NCI-H345 treated with DMSO at 0.1 percent for 48 hours (cell line): ENCODE results near the gene FAM174C.
"Not testable (repeated sequence)": the region's sequence is repeated elsewhere in the genome, so short reads cannot be mapped to it uniquely, and the experiment has no call there.

Experiments used
- DNase-seq: peaks from one replicate; lab custom pipeline; 2025; ENCODE audit not compliant: unreplicated experiment; lab: John Stamatoyannopoulos, UW

FAM174C gene

GRCh38 chr19:1296575-1297271, 21.4 kb downstream of the FAM174C start:
- no peak for DNase-seq

- no peak for DNase-seq
These were observed 22.9 kb downstream of the FAM174C start for GRCh38 chr19:1298235-1298634.

- no peak for DNase-seq
These were observed 24.5 kb downstream of the FAM174C start for GRCh38 chr19:1299801-1300200.

- DNase-seq, result no peak
These were observed 25.6 kb downstream of the FAM174C start for GRCh38 chr19:1300744-1301490.

DNA sequence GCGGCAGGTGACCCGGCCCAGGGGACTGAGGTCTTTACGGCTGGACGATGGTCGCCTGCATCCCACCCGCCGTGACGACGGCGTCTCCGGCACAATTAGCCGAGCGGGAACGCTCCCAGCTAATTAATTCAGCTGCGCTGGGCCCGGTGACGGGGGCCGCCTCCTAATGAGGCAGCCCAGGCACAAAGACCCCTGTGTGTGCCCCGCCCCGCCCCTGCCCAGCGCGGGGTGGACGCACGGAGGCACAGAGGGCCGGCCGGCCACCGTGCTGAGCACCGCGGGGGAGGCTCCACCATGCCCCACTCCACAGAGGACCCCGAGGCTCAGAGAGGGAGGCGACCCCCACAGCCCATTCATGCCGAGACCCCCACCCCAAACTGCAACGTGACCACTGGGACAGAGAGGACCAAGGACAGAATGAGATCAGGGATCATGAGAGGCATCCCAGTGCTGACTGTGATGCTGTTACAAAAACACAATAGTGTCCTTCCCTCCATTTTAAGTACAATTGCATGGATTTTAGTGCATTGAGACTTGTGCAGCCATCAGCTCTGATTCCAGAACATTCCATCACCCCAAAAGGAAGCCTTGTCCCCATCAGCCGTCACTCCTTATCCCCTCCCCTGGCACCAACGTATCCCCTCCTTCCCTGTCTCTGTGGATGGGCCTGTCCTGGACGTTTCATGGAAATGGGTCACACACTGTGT, 27.4 kb downstream of the FAM174C start:
- no peak for DNase-seq

- no peak for DNase-seq
These were observed 29.0 kb downstream of the FAM174C start for GRCh38 chr19:1304197-1304924.

GRCh38 chr19:1305354-1305753, 30.0 kb downstream of the FAM174C start:
- not testable (repeated sequence) for DNase-seq

- DNase-seq, result no peak
These were observed 32.0 kb downstream of the FAM174C start for GRCh38 chr19:1307320-1307719.

DNA sequence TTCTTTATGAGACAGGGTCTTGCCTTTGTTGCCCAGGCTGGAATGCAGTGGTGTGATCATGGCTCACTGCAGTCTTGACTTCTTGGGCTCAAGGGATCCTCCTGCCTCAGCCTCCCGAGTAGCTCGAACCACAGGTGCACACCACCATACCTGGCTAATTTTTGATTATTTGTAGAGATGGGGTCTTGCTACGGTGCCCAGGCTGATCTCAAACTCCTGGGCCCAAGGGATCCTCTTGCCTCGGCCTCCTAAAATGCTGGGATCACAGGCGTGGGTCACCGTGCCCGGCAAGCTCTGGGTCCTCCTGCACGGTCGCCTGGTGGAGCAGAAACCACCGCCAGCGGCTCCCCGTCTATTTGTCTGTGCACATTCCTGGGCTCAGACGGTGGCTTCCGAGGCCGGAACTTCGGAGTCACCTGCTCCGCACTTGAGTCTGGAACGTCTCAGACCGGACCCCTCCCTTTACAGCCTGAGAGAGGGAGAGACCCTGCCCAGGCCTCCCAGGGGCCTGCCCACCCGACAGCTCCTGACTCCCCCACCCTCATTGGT, 32.5 kb downstream of the FAM174C start:
- no peak for DNase-seq

GRCh38 chr19:1308718-1309117, 33.4 kb downstream of the FAM174C start:
- no peak for DNase-seq

GRCh38 chr19:1309977-1310852, 34.9 kb downstream of the FAM174C start:
- no peak for DNase-seq

DNA sequence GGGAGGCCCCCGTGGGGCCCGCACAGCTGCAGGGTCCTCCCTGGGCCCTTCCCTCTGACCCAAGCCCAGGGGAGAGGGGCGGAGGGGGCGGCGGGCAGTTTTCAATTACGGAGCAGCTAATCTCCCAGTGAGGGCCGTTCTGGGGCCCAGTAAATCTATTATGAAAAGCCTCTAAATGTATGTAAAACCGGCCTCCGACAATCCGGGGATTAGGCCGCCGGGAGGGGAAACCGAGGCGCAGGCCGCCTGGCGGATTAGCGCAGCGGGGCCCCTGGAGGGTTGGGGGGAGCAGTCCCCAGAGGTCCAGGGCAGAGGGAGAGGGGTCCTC, 35.5 kb downstream of the FAM174C start:
- DNase-seq, result no peak

GRCh38 chr19:1311543-1312091, 36.3 kb downstream of the FAM174C start:
- no peak for DNase-seq

- DNase-seq, result no peak
These were observed 37.7 kb downstream of the FAM174C start for GRCh38 chr19:1312767-1313694.

- DNase-seq, result no peak
These were observed 38.6 kb downstream of the FAM174C start for GRCh38 chr19:1313695-1314613.

DNA sequence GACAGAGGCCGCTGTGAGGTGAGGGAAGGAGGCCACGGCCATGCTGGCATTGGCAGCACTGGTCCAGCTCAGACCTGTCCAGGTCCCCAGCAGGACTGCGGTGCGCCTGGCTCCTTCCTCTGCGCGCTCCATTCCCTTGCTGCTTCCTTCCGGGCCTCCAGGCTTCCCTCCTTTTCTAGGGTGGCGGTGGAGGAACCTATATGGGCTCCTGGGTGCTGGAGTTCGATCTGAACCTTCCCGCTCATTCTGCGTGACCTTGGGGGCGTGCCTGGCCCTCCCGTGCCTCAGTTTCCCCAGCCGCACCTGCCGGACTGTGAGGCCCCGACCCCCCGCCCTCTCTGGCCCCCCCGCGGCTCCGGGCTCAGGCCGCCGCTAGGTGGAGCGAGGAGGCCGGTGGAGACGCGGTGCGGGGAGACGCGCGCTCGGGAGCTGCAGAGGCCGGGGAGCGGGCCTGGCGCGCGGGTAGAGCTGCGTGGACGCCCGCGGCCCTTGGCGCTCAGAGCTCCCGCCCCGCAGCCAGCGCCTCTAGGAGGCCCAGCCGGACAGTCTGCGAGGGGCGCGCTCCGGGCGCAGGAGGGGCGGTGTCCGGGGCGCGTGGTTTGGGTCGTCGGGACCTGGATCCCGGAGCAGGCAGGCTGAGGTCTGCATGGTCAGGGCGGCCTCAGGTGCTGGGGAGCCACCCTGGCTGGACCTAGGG, 40.3 kb downstream of the FAM174C start:
- peak; percentile 22 for DNase-seq

- no peak for DNase-seq
These were observed 41.1 kb downstream of the FAM174C start for GRCh38 chr19:1316466-1316865.
